SK-N-SH treated with all-trans-retinoic acid at 6 μM for 48 hours (cell line): ENCODE measurements around the gene CCN5.

Experiments used
- ATAC-seq: fragments of 200-7000 bp; cut with Tn5 transposase; 3 replicates; pipeline ENCODE4 v1.9.1; 2020; ENCODE audit warnings: mild to moderate bottlenecking, moderate library complexity
- ARNTL ChIP-seq: fragments of 450-650 bp; formaldehyde crosslinking; IDR thresholded peaks from 2 replicates; pipeline ENCODE4 v1.5.0; 2020; ENCODE audit warnings: low read depth, mild to moderate bottlenecking, moderate library complexity, borderline replicate concordance
- BACH2 ChIP-seq: fragments of 250-450 bp; sonication (Bioruptor Pico); IDR thresholded peaks from 2 replicates; pipeline ENCODE4 v1.9.0; 2021; ENCODE audit warnings: mild to moderate bottlenecking, borderline replicate concordance
- CREB5 ChIP-seq: fragments of 250-450 bp; sonication (Bioruptor Pico); IDR thresholded peaks from 2 replicates; pipeline ENCODE4 v1.5.1; 2020; ENCODE audit warnings: low read depth, mild to moderate bottlenecking, moderate library complexity
- CSDC2 ChIP-seq: fragments of 250-450 bp; sonication (Bioruptor Pico); IDR thresholded peaks from 2 replicates; pipeline ENCODE4 v1.5.0; 2020; ENCODE audit warnings: mild to moderate bottlenecking, moderate library complexity
- CSRNP3 ChIP-seq: fragments of 250-450 bp; sonication (Bioruptor Pico); IDR thresholded peaks from 2 replicates; pipeline ENCODE4 v1.5.1; 2021; ENCODE audit warnings: mild to moderate bottlenecking, moderate library complexity
- ESRRG ChIP-seq: fragments of 250-450 bp; sonication (Bioruptor Pico); IDR thresholded peaks from 2 replicates; pipeline ENCODE4 v1.6.1; 2021; ENCODE audit warnings: mild to moderate bottlenecking
- GLIS3 ChIP-seq: fragments of 250-450 bp; sonication (Bioruptor Pico); IDR thresholded peaks from 2 replicates; pipeline ENCODE4 v1.5.0; 2020; ENCODE audit warnings: mild to moderate bottlenecking, moderate library complexity
- ISL1 ChIP-seq: fragments of 250-450 bp; sonication (Bioruptor Pico); IDR thresholded peaks from 2 replicates; pipeline ENCODE4 v2.1.2; 2022; ENCODE audit warnings: mild to moderate bottlenecking, moderate library complexity
- OSR1 ChIP-seq: fragments of 250-450 bp; sonication (Bioruptor Pico); IDR thresholded peaks from 2 replicates; pipeline ENCODE4 v1.8.0; 2022; ENCODE audit warnings: moderate library complexity, mild to moderate bottlenecking, inconsistent platforms
- PATZ1 ChIP-seq: fragments of 250-450 bp; sonication (Bioruptor Pico); IDR thresholded peaks from 2 replicates; pipeline ENCODE4 v1.8.0; 2020; ENCODE audit warnings: mild to moderate bottlenecking, moderate library complexity, borderline replicate concordance
- POU6F1 ChIP-seq: fragments of 250-450 bp; sonication (Bioruptor Pico); IDR thresholded peaks from 2 replicates; pipeline ENCODE4 v1.8.0; 2021; ENCODE audit warnings: low read depth, mild to moderate bottlenecking, moderate library complexity, borderline replicate concordance
- RARB ChIP-seq: fragments of 250-450 bp; sonication (Bioruptor Pico); IDR thresholded peaks from 2 replicates; pipeline ENCODE4 v1.8.0; 2021; ENCODE audit warnings: mild to moderate bottlenecking, moderate library complexity
- TCF4 ChIP-seq: fragments of 250-450 bp; sonication (Bioruptor Pico); IDR thresholded peaks from 2 replicates; pipeline ENCODE4 v1.8.0; 2021; ENCODE audit warnings: mild to moderate bottlenecking, moderate library complexity, borderline replicate concordance
- TOX ChIP-seq: fragments of 250-450 bp; sonication (Bioruptor Pico); IDR thresholded peaks from 2 replicates; pipeline ENCODE4 v1.8.0; 2021; ENCODE audit warnings: mild to moderate bottlenecking, moderate library complexity, borderline replicate concordance
- TSHZ2 ChIP-seq: fragments of 250-450 bp; sonication (Bioruptor Pico); IDR thresholded peaks from 2 replicates; pipeline ENCODE4 v1.5.0; 2020; ENCODE audit warnings: mild to moderate bottlenecking, moderate library complexity
- ZC3H10 ChIP-seq: fragments of 250-450 bp; sonication (Bioruptor Pico); IDR thresholded peaks from 2 replicates; pipeline ENCODE4 v1.5.1; 2021; ENCODE audit warnings: mild to moderate bottlenecking, moderate library complexity
- ZFP3 ChIP-seq: fragments of 250-450 bp; sonication (Bioruptor Pico); IDR thresholded peaks from 2 replicates; pipeline ENCODE4 v1.5.0; 2020; ENCODE audit warnings: mild to moderate bottlenecking, moderate library complexity
- ZFP30 ChIP-seq: fragments of 450-650 bp; formaldehyde crosslinking; IDR thresholded peaks from 2 replicates; pipeline ENCODE4 v1.5.0; 2022; ENCODE audit warnings: mild to moderate bottlenecking, moderate library complexity
- ZNF565 ChIP-seq: fragments of 450-650 bp; formaldehyde crosslinking; conservative IDR thresholded peaks from 2 replicates; pipeline ENCODE4 v1.5.0; 2020; ENCODE audit warnings: low read depth, mild to moderate bottlenecking, moderate library complexity
- ZNF70 ChIP-seq: fragments of 450-650 bp; formaldehyde crosslinking; IDR thresholded peaks from 2 replicates; pipeline ENCODE4 v1.5.0; 2020; ENCODE audit warnings: mild to moderate bottlenecking, moderate library complexity
- ZNF8 ChIP-seq: fragments of 450-650 bp; formaldehyde crosslinking; IDR thresholded peaks from 2 replicates; pipeline ENCODE4 v1.5.0; 2020; ENCODE audit warnings: mild to moderate bottlenecking, moderate library complexity

Gene CCN5

GRCh38 chr20:44688053-44688625 is 27.0 kb upstream of the CCN5 start:
- ATAC-seq: no peak
- no peak for TF ChIP-seq TOX (CRISPR knock-in tag)
- TF ChIP-seq PATZ1 (CRISPR knock-in tag): no peak
- no peak for TF ChIP-seq ARNTL
- TF ChIP-seq GLIS3: no peak
- TF ChIP-seq TSHZ2: no peak
- TF ChIP-seq, all 23 proteins: peak for 0

GRCh38 chr20:44689809-44690208 is 25.4 kb upstream of the CCN5 start:
- TF ChIP-seq OSR1 (CRISPR knock-in tag): no peak
- no peak for TF ChIP-seq CREB5 (CRISPR knock-in tag)
- TF ChIP-seq RARB: no peak
- TF ChIP-seq ISL1 (CRISPR knock-in tag): no peak
- no peak for TF ChIP-seq ZC3H10 (CRISPR knock-in tag)
- TF ChIP-seq ZNF70 (CRISPR knock-in tag): no peak
- TF ChIP-seq TOX (CRISPR knock-in tag): no peak
- TF ChIP-seq CSDC2 (CRISPR knock-in tag): no peak
- no peak for TF ChIP-seq ZNF565 (CRISPR knock-in tag)
- no peak for TF ChIP-seq ZNF8 (CRISPR knock-in tag)
- no peak for TF ChIP-seq ESRRG
- TF ChIP-seq POU6F1 (CRISPR knock-in tag): no peak
- no peak for TF ChIP-seq ARNTL
- TF ChIP-seq ZFP30: no peak
- no peak for TF ChIP-seq ZFP3
- no peak for TF ChIP-seq TCF4 (CRISPR knock-in tag)
- TF ChIP-seq, all 23 proteins: peak for 0
- ATAC-seq: no peak

GRCh38 chr20:44690781-44691423 is 24.3 kb upstream of the CCN5 start:
- ATAC-seq: no peak
- no peak for TF ChIP-seq ARNTL
- no peak for TF ChIP-seq ZNF8 (CRISPR knock-in tag)
- no peak for TF ChIP-seq ZFP3
- TF ChIP-seq CSDC2 (CRISPR knock-in tag): no peak
- TF ChIP-seq PATZ1 (CRISPR knock-in tag): no peak
- TF ChIP-seq TOX (CRISPR knock-in tag): no peak
- no peak for TF ChIP-seq BACH2
- TF ChIP-seq ZC3H10 (CRISPR knock-in tag): no peak
- TF ChIP-seq CSRNP3 (CRISPR knock-in tag): no peak
- TF ChIP-seq GLIS3: no peak
- no peak for TF ChIP-seq RARB
- TF ChIP-seq OSR1 (CRISPR knock-in tag): no peak
- no peak for TF ChIP-seq ZNF70 (CRISPR knock-in tag)
